ENCODE measurements around the gene RCOR2. TPM values are rescaled to one million over a fixed set of nuclear protein-coding genes. Genes with fewer than 3 reads are reported as not detected.

Gene RCOR2
- total and polyA plus RNA-seq, 2 of the 4 experiments (the other 2 are of a cell fraction), result 0.90 to 2.0 TPM

DNA sequence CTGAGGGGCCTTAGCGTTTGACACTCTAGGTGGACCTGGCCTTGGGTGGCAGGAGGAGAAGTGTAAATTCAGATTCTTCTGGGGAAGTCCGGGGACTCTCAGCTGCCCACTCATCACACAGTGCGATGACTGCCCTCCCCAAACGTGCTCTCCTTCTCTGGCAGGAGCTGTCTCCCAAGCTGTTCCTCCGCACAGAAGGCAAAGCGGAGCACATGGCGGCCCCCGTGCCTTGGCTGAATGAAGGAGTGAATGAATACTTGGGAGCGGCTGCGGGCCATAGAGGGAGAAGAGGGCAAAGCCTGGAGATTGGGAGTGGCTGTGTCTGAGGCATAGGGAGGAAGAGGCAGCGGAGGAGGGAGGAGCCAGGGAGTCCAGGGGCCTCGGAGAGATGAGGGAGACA lies 14.9 kb upstream of the RCOR2 start:
- Histone ChIP-seq H3K27ac (ENCODE audit: insufficient read depth, low read length) (no peak overlapping the region), H4K91ac (ENCODE audit: insufficient read depth, low read depth, low read length) (no peak overlapping the region), H3K18ac (ENCODE audit: low read depth, low read length) (no peak overlapping the region), H3K9me1 (ENCODE audit: insufficient read depth, low read length) (no peaks in the 10 kb centered on the region), H3K36me3 (ENCODE audit: control insufficient read depth, insufficient read depth, low read length) (no peaks in the 10 kb centered on the region), H3K23ac (ENCODE audit: low read depth, low read length) (no peak overlapping the region), H3K9me3 (ENCODE audit: control insufficient read depth, insufficient read depth, low read length) (no peaks in the 10 kb centered on the region), H2BK20ac (ENCODE audit: low read depth, low read length) (no peak overlapping the region), H4K8ac (ENCODE audit: low read depth in 2 of 2, low read length in 2 of 2) (no peak overlapping the region), H2AFZ (replicated peaks; ENCODE audit: low read length, poor library complexity) (no peak overlapping the region), H3K56ac (ENCODE audit: extremely low read depth, insufficient read depth, low read length) (no peak overlapping the region), H2BK120ac (ENCODE audit: low read depth, low read length) (no peak overlapping the region), H4K20me1 (ENCODE audit: insufficient read depth, low read length) (no peaks in the 10 kb centered on the region), H3K4me2 (ENCODE audit: low read depth, low read length) (no peak overlapping the region), H3K14ac (replicated peaks; ENCODE audit: low read depth, low read length) (no peak overlapping the region), H2AK5ac (ENCODE audit: low read depth, low read length) (no peak overlapping the region), H3K4me3 (ENCODE audit: insufficient read depth, low read depth, low read length) (no peak overlapping the region), H2AK9ac (replicated peaks; ENCODE audit: low read depth, low read length, poor library complexity) (no peak overlapping the region), H3K4me1 (ENCODE audit: control insufficient read depth, insufficient read depth, low read length) (no peaks in the 10 kb centered on the region), H2BK5ac (ENCODE audit: low read depth, low read length, poor library complexity, severe bottlenecking) (no peak overlapping the region), H3K27me3 (ENCODE audit: control insufficient read depth, insufficient read depth, low read length) (peaks cover 4% of the 10 kb centered on the region), H2BK15ac (ENCODE audit: low read depth, low read length) (no peak overlapping the region), H4K5ac (ENCODE audit: low read depth, low read length) (no peak overlapping the region), H3K79me1 (ENCODE audit: low read depth in 1 of 2, low read length in 2 of 2) (no peaks in the 10 kb centered on the region), H3K9ac (ENCODE audit: low read depth, low read length) (no peak overlapping the region), H3K4ac (ENCODE audit: low read depth, low read length) (no peak overlapping the region)
- CTCF ChIA-PET, result interaction anchor here (0.9 kb wide), 1 partner anchor 14 kb away, joined by 5 read pairs; no protein-coding TSS in a partner anchor
- 65% methylated on average over 4 of the region's 12 CpGs; no CpG with 5 or more reads in 1 of the 2 experiments for WGBS, 2 experiments (ENCODE audit: extremely low coverage in 2 of 2, insufficient read length in 1 of 2)
- POLR2A ChIA-PET (ENCODE audit: unreplicated experiment), result no interaction called here
- TF ChIP-seq FOS (IDR thresholded peaks at IDR 0.05; ENCODE audit: low read depth, low read length), result no peak
- no peak for TF ChIP-seq CTCF (conservative IDR thresholded peaks at IDR 0.05; ENCODE audit: low read depth, low read length)
- TF ChIP-seq MAFK (IDR thresholded peaks at IDR 0.05; ENCODE audit: low read depth, low read length), result no peak
- no peak for TF ChIP-seq RFX5 (IDR thresholded peaks at IDR 0.05; ENCODE audit: low read depth, low read length)
- no peak for TF ChIP-seq POLR2A (IDR thresholded peaks at IDR 0.05; ENCODE audit: low read depth, low read length)
- no peak for TF ChIP-seq RAD21 (IDR thresholded peaks at IDR 0.05; ENCODE audit: low read length)
- no peak for TF ChIP-seq CEBPB (IDR thresholded peaks at IDR 0.05; ENCODE audit: low read depth, low read length)
- no peak for TF ChIP-seq SMC3 (IDR thresholded peaks at IDR 0.05; ENCODE audit: low read depth, low read length)
- no peak for TF ChIP-seq RCOR1 (IDR thresholded peaks at IDR 0.05; ENCODE audit: insufficient replicate concordance, low read length)
- TF ChIP-seq MAZ (IDR thresholded peaks at IDR 0.05; ENCODE audit: borderline replicate concordance, low read depth, low read length), result no peak
- TF ChIP-seq NFE2L2 (IDR thresholded peaks at IDR 0.05; ENCODE audit: low read depth, low read length), result no peak
- no peak for TF ChIP-seq BHLHE40 (IDR thresholded peaks at IDR 0.05; ENCODE audit: low read depth, low read length)
- TF ChIP-seq CHD1 (IDR thresholded peaks at IDR 0.05; ENCODE audit: low read depth, low read length), result no peak
- no peak for TF ChIP-seq MXI1 (IDR thresholded peaks at IDR 0.05; ENCODE audit: borderline replicate concordance, low read depth, low read length)
- no peak for TF ChIP-seq USF2 (IDR thresholded peaks at IDR 0.05; ENCODE audit: low read depth, low read length)
- TF ChIP-seq, protein P1, sequence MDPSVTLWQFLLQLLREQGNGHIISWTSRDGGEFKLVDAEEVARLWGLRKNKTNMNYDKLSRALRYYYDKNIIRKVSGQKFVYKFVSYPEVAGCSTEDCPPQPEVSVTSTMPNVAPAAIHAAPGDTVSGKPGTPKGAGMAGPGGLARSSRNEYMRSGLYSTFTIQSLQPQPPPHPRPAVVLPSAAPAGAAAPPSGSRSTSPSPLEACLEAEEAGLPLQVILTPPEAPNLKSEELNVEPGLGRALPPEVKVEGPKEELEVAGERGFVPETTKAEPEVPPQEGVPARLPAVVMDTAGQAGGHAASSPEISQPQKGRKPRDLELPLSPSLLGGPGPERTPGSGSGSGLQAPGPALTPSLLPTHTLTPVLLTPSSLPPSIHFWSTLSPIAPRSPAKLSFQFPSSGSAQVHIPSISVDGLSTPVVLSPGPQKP (IDR thresholded peaks at IDR 0.05; ENCODE audit: borderline replicate concordance, low read depth, low read length), result no peak
- intact Hi-C loops (cut with micrococcal nuclease), result no loop called here
- DNase-seq, result no peak
- no peak for ATAC-seq (ENCODE audit: low read depth)
- in situ Hi-C loops (cut with MboI; ENCODE audit: low sequenced_read_pairs), result loop anchor here (25.0 kb wide), 1 partner anchor 445 kb away; the partner anchor contains the start of gene PLAAT5
- BruUV-seq (replicated peaks), result no TSS peak
- dilution Hi-C loops (cut with HindIII; ENCODE audit: low sequenced_read_pairs, unreplicated experiment), result no loop called here
